Dendritic cell treated with granulocyte-macrophage colony-stimulating factor and Interleukin-4, amounts not matched to agents 40 ng/mL and 50 ng/mL, for 4 days (primary cell): ENCODE measurements around the gene CLN6.

Experiments
- H3K27ac Mint-ChIP-seq: one replicate; pipeline ENCODE4 v1.8.0; 2022; ENCODE audit warnings: mild to moderate bottlenecking, mixed read lengths
- H3K27me3 Mint-ChIP-seq: one replicate; pipeline ENCODE4 v1.8.0; 2022; ENCODE audit warnings: mild to moderate bottlenecking, mixed read lengths
- H3K36me3 Mint-ChIP-seq: one replicate; pipeline ENCODE4 v1.8.0; 2022; ENCODE audit warnings: low read depth, mixed read lengths
- H3K4me1 Mint-ChIP-seq: one replicate; pipeline ENCODE4 v1.8.0; 2022; ENCODE audit warnings: low read depth, mixed read lengths
- H3K4me3 Mint-ChIP-seq: one replicate; pipeline ENCODE4 v1.8.0; 2022; ENCODE audit warnings: mild to moderate bottlenecking, moderate library complexity, mixed read lengths
- H3K9me3 Mint-ChIP-seq: one replicate; pipeline ENCODE4 v1.8.0; 2022; ENCODE audit warnings: mixed read lengths
- intact Hi-C: fragments of 100-400 bp; cut with micrococcal nuclease; formaldehyde crosslinking; loops from one replicate; pipeline ENCODE4 v1.15.0; 2022

Gene CLN6

GRCh38 chr15:68229386-68230156, at the start of gene CLN6:
TSS of gene CLN6 (minus strand) at chr15:68229728. CDS start at chr15:68229584, 144 bp downstream.
- peak within 1 kb of the TSS; percentile 68 for H3K27ac Mint-ChIP-seq
- H3K36me3 Mint-ChIP-seq, result no peaks in the 10 kb centered on the region
- peaks cover 78% of the 10 kb centered on the region for H3K4me1 Mint-ChIP-seq
- peak within 1 kb of the TSS; percentile 78 for H3K4me3 Mint-ChIP-seq
- H3K9me3 Mint-ChIP-seq, result no peaks in the 10 kb centered on the region
- peaks cover 4% of the 10 kb centered on the region for H3K27me3 Mint-ChIP-seq
- intact Hi-C loops, result no loop called here

GRCh38 chr15:68278595-68279405, 49.3 kb upstream of the CLN6 start:
- Mint-ChIP-seq H3K36me3 (peaks cover 44% of the 10 kb centered on the region), H3K4me1 (peaks cover 60% of the 10 kb centered on the region)
- intact Hi-C loops, result loop anchor here (2.0 kb wide), 1 partner anchor 22 kb away; no protein-coding TSS in a partner anchor

DNA sequence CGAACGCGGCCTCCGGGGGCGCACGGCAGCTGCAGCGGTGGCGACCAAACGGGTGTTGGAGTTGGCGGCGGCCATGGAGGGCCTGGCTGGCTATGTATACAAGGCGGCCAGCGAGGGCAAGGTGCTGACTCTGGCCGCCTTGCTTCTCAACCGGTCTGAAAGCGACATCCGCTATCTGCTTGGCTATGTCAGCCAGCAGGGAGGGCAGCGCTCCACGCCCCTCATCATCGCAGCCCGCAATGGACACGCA, 48.7 kb upstream of the CLN6 start:
- H3K27me3 Mint-ChIP-seq, result no peaks in the 10 kb centered on the region
- H3K4me1 Mint-ChIP-seq, result peaks cover 56% of the 10 kb centered on the region
- no peaks in the 10 kb centered on the region for H3K9me3 Mint-ChIP-seq
- peaks cover 44% of the 10 kb centered on the region for H3K36me3 Mint-ChIP-seq
- H3K27ac Mint-ChIP-seq, result peak overlapping the region; percentile 96
- intact Hi-C loops, result loop anchor here (2.0 kb wide), 1 partner anchor 21 kb away; no protein-coding TSS in a partner anchor
- H3K4me3 Mint-ChIP-seq, result peak overlapping the region; percentile 98

More at GRCh38 chr15:68278595-68279405, 49.3 kb upstream of the CLN6 start:
- H3K9me3 Mint-ChIP-seq, result no peaks in the 10 kb centered on the region
- peak overlapping the region; percentile 96 for H3K27ac Mint-ChIP-seq
- H3K4me3 Mint-ChIP-seq, result peak overlapping the region; percentile 98
- no peaks in the 10 kb centered on the region for H3K27me3 Mint-ChIP-seq

- Mint-ChIP-seq H3K27me3 (no peaks in the 10 kb centered on the region), H3K9me3 (no peaks in the 10 kb centered on the region), H3K4me3 (peak within 1 kb of the TSS; percentile 98), H3K4me1 (peaks cover 55% of the 10 kb centered on the region), H3K27ac (peak within 1 kb of the TSS; percentile 96), H3K36me3 (peaks cover 44% of the 10 kb centered on the region)
- intact Hi-C loops, result loop anchor here (2.0 kb wide), 1 partner anchor 21 kb away; no protein-coding TSS in a partner anchor
These were observed 48.2 kb upstream of the CLN6 start, which contains the start of gene FEM1B for GRCh38 chr15:68277603-68278344. TSS of gene FEM1B (plus strand) at chr15:68277745. CDS start at chr15:68278418, 673 bp downstream.

DNA sequence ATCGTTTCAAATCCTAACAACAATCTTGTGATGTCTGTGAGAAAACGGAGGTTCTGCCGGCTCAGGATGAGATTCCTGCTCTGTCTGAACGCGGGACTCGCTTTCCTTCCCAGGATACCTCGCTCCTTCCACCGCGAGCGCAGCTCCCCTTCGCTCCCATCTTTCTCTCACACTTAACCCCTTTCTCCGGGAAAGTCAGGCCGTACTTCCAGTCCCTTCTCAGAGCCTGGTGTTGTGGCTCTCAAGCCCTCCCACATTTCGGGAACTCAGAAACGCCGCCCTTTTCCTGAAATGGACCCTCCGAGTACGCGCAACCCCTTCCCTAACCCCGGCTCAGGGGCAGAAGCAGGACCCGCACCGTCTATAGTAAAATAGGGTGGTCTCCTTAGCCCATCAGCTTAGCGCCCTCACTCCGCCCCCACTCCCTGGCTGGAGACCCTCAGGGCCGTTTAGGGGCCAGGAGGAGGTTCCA, 47.6 kb upstream of the CLN6 start:
- peak overlapping the region; percentile 96 for H3K27ac Mint-ChIP-seq
- peaks cover 54% of the 10 kb centered on the region for H3K4me1 Mint-ChIP-seq
- H3K4me3 Mint-ChIP-seq, result peak overlapping the region; percentile 98
- H3K27me3 Mint-ChIP-seq, result no peaks in the 10 kb centered on the region
- intact Hi-C loops, result no loop called here
- peaks cover 43% of the 10 kb centered on the region for H3K36me3 Mint-ChIP-seq
- no peaks in the 10 kb centered on the region for H3K9me3 Mint-ChIP-seq

GRCh38 chr15:68276668-68277067, 47.1 kb upstream of the CLN6 start:
- Mint-ChIP-seq H3K4me1 (peaks cover 49% of the 10 kb centered on the region), H3K9me3 (no peaks in the 10 kb centered on the region)
- intact Hi-C loops, result no loop called here

DNA sequence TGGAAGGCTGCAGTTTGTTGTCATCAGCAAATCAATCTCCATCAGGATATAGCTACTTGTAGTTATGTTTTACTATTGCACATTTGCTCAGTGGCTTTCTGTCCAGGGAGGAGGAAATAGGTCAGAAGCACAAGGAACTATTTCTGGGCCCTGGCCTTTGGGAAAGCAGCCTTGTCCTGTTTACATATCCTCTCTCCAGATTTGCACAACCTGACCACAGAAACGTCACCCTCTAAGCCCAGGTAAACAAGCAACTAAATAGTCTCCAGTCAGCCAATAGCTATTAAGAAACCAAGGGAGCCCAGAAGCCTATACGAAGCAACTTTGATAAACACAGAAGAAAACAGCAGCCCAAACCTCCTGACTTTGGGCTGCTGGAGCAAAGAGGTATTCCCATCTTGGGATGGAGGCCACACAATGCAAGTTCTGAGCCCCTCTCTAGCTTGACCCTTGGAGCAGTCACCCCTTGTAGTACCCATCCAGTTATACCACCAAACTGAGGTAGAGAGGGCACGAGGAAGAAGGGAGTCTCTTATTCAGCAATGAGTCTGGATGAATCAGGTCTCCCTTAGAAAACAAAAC, 45.7 kb upstream of the CLN6 start:
- H3K27me3 Mint-ChIP-seq, result no peaks in the 10 kb centered on the region
- no peaks in the 10 kb centered on the region for H3K9me3 Mint-ChIP-seq
- peaks cover 31% of the 10 kb centered on the region for H3K36me3 Mint-ChIP-seq
- H3K4me3 Mint-ChIP-seq, result no peak overlapping the region
- peaks cover 36% of the 10 kb centered on the region for H3K4me1 Mint-ChIP-seq
- peak overlapping the region; percentile 96 for H3K27ac Mint-ChIP-seq
- intact Hi-C loops, result no loop called here

More at GRCh38 chr15:68276668-68277067, 47.1 kb upstream of the CLN6 start:
- Mint-ChIP-seq H3K27ac (peak overlapping the region; percentile 96), H3K4me3 (peak overlapping the region; percentile 98), H3K36me3 (peaks cover 38% of the 10 kb centered on the region), H3K27me3 (no peaks in the 10 kb centered on the region)

DNA sequence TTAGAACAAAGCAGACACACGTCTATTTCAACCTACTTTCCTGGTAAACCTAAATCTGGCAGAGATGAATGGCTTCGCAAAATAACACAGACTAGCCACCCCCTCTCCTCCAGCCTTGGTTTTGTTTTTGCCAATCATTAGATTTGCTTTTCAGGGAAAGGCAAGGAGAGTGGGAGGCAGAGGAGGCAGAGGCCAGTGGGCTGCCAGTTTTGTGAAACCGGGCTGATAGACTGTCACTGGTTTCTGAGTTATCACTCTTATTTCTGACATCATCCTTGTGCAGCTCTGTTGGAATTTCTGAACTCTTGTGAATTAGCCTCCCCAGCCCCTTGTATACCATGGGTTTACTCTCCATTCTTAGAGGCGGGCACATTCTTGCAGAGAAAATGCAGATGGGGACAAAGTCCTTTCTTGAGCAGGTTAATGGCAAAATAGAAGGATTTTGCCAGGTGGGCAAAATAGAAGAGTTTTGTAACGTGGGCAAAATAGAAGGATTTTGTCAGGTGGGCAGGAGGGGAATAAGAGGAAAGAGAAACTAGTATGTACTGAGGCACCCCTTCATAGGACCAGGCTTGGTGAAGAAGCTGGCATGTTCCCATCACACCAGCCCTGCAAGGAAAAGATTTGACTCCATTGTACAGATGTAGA, 44.8 kb upstream of the CLN6 start:
- no peak overlapping the region for H3K4me3 Mint-ChIP-seq
- intact Hi-C loops, result no loop called here
- H3K27me3 Mint-ChIP-seq, result peaks cover 2% of the 10 kb centered on the region
- peaks cover 29% of the 10 kb centered on the region for H3K4me1 Mint-ChIP-seq
- H3K9me3 Mint-ChIP-seq, result no peaks in the 10 kb centered on the region
- H3K27ac Mint-ChIP-seq, result no peak overlapping the region
- peaks cover 22% of the 10 kb centered on the region for H3K36me3 Mint-ChIP-seq

DNA sequence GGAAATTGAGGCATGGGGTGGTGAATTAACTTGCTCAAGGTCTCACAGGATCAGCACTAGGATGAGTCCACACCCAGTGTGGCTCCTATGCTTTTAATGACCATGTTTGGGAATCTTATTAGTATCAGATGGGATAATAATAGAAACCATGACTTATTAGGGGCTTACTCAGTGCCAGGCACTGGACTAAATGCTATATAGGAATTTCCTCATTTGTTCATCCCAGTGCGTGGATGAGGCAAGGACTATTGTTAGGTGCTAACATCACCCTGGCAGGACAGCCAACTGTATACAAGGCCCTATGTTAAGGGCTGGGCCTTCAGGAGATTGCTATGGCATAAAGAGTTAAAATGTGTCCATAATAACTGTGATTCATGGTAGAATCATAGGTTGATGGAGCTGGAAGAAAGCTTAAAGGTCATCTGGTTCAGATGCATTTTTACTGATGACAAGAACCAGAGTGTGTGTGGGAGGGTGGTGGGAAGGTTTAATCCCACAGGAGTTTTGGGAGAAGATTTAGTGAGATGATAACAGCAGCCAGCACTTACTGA, 43.3 kb upstream of the CLN6 start:
- Mint-ChIP-seq H3K27me3 (peaks cover 4% of the 10 kb centered on the region), H3K4me3 (no peak overlapping the region), H3K36me3 (peaks cover 7% of the 10 kb centered on the region), H3K4me1 (peaks cover 22% of the 10 kb centered on the region), H3K27ac (no peak overlapping the region), H3K9me3 (no peaks in the 10 kb centered on the region)
- intact Hi-C loops, result no loop called here

DNA sequence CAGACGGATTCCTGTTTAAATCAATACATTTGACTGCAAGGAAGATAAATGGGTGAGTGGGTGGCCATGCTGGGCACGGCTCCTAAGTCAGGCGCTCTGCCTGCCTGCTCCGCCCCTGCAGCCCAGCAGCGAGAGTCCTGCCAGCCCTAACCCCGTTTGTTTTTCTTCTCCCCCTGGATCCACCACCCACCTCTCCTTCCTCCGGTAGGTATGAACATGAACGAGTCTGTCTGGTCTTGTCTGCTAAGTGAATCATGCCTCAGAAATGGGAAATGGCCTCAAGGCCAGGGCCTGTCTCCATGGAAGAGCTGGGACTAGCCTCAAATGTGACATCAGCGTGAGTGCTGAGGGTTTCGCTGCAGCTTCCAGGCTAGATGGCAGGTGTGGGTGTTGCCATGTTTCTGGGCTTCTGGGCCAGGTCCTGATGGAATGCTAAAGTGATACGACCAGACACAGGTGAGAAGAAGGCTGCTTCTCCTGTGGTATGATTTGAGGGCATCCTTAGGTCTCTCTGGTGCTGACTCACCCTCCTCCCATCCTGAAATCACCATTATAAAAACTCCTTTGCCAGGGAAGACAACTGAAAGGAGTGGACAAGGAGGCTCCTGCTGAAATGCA, 42.4 kb upstream of the CLN6 start:
- H3K4me1 Mint-ChIP-seq, result peaks cover 17% of the 10 kb centered on the region
- H3K27me3 Mint-ChIP-seq, result peaks cover 10% of the 10 kb centered on the region
- H3K9me3 Mint-ChIP-seq, result no peaks in the 10 kb centered on the region
- H3K36me3 Mint-ChIP-seq, result no peaks in the 10 kb centered on the region
- H3K4me3 Mint-ChIP-seq, result no peak overlapping the region
- intact Hi-C loops, result no loop called here
- no peak overlapping the region for H3K27ac Mint-ChIP-seq

DNA sequence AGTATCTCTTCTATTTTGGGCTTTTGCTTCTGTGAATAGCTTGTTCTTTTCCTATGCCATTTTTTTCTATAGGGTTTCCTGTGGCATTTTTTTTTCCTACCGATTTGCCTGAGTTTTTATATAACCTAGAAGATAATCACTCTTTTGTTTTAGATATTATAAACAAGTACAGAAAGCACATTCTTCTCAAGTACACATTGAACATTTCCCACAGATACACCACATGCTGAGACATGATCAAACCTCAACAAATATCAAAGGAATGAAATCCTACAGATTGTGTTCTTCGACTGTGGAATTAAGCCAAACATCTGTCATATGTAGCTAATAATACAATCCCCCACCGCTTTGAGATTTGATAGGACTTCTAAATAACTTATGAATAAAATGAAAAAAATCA, 38.9 kb upstream of the CLN6 start:
- intact Hi-C loops, result no loop called here

GRCh38 chr15:68265674-68266073, 36.1 kb upstream of the CLN6 start:
- peaks cover 23% of the 10 kb centered on the region for H3K27me3 Mint-ChIP-seq

More for the DNA sequence above, 38.9 kb upstream of the CLN6 start:
- no peak overlapping the region for H3K27ac Mint-ChIP-seq
- no peaks in the 10 kb centered on the region for H3K4me1 Mint-ChIP-seq
- no peak overlapping the region for H3K4me3 Mint-ChIP-seq
- H3K9me3 Mint-ChIP-seq, result no peaks in the 10 kb centered on the region
- H3K27me3 Mint-ChIP-seq, result peaks cover 21% of the 10 kb centered on the region
- no peaks in the 10 kb centered on the region for H3K36me3 Mint-ChIP-seq

More at GRCh38 chr15:68265674-68266073, 36.1 kb upstream of the CLN6 start:
- Mint-ChIP-seq H3K4me3 (no peak overlapping the region), H3K9me3 (no peaks in the 10 kb centered on the region), H3K36me3 (no peaks in the 10 kb centered on the region), H3K27ac (no peak overlapping the region), H3K4me1 (no peaks in the 10 kb centered on the region)
- intact Hi-C loops, result no loop called here
